Stimulated activated CD8-positive, alpha-beta memory T cell treated with anti-CD3 and anti-CD28 coated beads, Interleukin-15, amount 100 ng/mL, for 48 hours (primary cell): ENCODE data around the gene BTBD18.
"Not testable (repeated sequence)": the region's sequence is repeated elsewhere in the genome, so short reads cannot be mapped to it uniquely, and the experiment has no call there.

ENCODE experiments used
- DNase-seq, 2 donors: peaks; one replicate each; pipeline ENCODE4 v3.0.0-alpha.2; 2020; ENCODE audit warnings: low read depth in 2 of 2

The BTBD18 gene

DNA sequence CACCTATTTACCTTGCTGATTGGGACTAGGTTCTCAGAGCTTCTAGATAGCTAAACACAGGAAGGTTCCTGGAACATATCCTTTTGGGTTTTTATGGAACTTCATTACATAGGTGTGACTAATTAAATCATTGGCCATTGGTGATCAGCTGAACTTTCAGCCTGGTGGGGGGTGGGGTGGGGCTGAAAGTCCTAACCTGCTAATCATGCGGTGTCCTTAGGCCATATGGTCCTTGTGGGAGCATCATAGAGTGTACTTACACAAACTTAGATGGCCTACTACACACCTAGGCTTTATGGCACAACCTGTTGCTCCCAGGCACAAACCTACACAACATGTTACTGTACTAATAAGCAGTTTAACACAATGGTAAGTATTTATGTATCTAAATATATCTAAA lies 19.0 kb downstream of the BTBD18 start:
- DNase-seq = no peak

- DNase-seq = no peak
These were observed 22.1 kb downstream of the BTBD18 start for GRCh38 chr11:57729479-57729878.

DNA sequence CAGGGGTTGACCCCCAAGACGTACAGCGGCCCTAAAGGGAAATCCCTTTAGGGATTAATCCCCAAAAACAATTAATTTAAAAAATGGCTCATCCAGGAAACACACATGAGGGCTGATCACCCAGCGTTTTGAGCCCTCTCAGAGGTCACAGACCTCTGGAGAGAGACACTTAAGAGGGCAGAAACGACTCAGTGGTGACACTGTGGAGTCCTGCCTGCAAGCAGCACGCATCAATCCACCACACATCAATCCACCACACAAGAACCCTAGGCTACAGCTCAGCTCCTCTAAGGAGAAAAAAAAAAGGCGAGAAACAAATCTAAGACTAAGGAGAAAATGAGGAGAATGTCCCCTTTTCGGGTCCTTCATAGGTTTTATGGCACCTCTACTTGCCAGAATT lies 22.8 kb downstream of the BTBD18 start:
- no peak for DNase-seq

DNA sequence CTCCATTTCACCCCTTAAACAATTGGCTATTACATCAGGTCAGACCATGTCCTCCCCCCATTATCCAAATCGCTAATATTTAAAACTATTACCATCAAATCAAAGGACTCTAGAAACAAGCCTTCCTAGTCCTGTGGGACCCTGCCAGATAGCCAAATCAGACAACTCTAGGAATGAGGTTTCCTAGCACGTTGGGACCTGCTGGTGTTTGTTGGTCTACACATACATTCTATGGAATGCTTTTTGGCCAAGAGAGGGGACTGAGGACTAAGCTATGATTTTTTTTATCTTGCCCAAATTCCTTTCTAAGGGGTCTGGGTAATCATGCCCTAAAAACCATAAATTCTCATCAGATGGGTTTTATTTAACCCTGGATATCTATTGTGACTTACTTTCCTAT lies 24.4 kb downstream of the BTBD18 start:
- no peak for DNase-seq

- not testable (repeated sequence) for DNase-seq
These were observed 34.9 kb downstream of the BTBD18 start for GRCh38 chr11:57716726-57717125.

GRCh38 chr11:57713835-57714234 lies 37.8 kb downstream of the BTBD18 start:
- no peak for DNase-seq

GRCh38 chr11:57712256-57713150 lies 39.1 kb downstream of the BTBD18 start, which contains the start of gene TMX2:
TSS of gene TMX2 (plus strand) at chr11:57712593. CDS start at chr11:57712619, 26 bp downstream.
- DNase-seq = peak; percentile 83 to 84

DNA sequence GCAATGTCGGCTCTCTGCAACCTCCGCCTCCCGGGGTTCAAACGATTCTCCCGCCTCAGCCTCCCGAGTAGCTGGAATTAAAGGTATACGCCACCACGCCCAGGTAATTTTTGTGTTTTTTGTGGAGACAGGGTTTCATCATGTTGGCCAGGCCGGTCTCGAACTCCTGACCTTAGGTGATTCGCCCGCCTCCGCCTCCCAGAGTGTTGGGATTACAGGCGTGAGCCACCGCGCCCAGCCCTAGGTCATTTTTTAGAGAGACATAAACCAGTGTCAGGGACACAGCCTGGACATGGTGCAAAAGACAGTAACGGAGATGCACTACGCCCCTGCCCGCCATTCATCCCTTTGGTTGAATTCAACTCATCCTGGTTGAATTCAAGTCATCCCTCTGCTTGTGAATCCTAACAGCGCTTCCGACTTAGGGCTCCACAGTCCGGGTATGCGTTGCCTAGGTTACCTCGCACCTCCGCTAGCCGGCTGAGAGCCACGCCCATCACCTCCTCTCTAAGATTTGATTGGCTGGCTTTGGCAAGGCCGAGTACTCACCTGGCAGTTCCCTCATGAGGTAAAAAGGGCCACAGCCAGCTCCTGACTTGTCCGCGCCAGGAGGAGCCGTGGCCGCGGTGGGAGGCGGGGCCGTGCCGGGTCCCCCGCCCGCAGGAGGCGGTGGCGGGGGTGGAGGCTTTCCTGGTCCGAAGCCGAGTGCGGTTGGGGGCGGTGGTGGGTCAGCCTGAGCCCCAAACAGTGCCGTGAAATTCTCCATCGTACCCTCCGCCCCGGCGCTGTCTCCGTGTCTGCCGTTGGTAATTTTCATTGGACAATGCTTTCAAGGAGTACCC lies 40.0 kb downstream of the BTBD18 start, which contains the start of gene MED19:
Gene MED19 (minus strand): TSS at position 802 of the 842 bp plus-strand sequence. CDS start 36 bp downstream, at position 766.
- DNase-seq = peak; percentile 60 to 70

DNA sequence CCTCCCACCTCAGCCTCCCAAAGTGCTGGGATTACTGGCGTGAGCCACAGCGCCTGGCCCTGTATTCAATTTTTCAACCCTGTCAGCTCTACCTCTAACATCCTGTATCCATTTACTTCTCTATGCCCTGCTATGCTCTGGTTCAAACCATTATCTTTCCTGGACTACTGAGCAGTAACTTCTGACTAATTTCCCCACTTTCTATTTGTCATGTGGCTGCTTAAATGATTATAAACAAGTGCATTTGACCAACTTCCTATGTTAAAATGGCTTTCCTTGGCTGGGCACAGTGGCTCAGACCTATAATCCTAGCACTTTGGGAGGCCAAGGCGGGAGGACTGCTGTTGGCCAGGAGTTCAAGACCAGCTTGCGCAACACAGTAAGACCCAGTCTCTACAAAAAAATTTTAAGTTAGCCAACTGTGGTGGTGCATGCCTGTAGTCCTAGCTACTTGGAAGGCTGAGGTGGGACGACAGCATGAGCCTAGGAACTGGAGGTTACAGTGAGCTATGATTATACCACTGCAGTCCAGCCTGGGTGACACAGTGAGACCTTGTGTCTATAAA lies 41.7 kb downstream of the BTBD18 start:
- no peak for DNase-seq

- DNase-seq = not testable (repeated sequence)
These were observed 46.2 kb downstream of the BTBD18 start for GRCh38 chr11:57705432-57705831.

DNA sequence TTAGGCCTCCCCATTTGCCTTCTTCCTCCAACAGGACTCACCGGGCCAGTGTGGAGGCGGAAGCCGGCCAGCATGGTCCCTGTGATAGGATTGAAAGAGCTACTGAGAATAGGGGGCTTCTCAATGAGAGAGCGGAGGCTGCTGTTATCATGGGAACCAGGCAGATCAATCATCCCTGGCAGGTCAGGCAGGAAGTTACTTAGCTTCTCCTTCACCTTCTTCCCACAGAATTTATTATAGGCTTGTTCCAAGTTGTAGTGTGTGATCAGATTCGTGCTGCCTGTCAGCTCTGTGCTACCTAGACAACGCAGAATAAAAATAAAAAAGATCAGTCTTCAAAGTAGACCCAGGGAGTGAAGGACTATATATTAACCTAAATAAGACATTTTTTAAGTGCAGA lies 46.7 kb downstream of the BTBD18 start:
- DNase-seq = no peak

GRCh38 chr11:57703341-57703740 lies 48.3 kb downstream of the BTBD18 start:
- no peak for DNase-seq

DNA sequence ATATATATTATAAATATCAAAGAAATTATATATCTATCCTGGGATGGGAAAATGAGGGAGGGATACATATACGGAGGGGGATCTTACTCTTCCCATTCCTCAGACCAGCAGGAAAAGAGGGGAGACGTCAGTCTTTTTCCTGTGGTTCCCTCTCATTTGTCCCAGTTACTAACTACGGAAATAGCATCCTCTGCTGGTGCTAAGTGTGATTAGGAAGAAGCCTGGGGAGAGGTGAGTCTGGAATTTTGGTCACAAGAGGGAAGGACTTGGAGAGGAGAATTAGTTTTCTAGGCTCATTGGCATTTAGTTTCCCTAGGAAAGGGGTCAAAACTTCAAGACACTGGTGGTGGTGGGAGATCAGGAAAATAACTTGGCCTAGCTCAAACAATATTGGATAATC lies 51.2 kb downstream of the BTBD18 start:
- DNase-seq = no peak

GRCh38 chr11:57699813-57700212 lies 51.8 kb downstream of the BTBD18 start:
- DNase-seq = no peak

DNA sequence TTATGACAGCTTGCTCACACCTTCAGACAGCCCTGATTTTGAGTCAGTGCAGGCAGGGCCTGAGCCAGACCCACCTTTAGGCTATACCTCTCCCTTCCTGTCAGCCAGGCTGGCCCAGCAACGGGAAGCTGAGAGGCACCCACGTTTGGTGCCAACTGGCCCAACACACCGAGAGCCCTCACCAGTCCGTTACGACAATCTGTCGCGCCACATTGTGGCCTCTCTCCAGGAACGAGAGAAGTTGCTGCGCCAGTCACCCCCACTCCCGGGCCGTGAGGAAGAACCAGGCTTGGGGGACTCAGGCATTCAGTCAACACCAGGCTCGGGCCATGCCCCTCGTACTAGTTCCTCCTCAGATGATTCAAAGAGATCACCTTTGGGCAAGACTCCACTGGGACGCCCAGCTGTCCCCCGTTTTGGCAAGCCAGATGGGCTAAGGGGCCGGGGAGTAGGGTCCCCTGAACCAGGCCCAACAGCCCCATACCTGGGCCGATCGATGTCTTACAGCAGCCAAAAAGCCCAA lies 52.7 kb downstream of the BTBD18 start:
- DNase-seq = no peak
